Panc1 (cell line): ENCODE measurements around the gene MMP28.

Source experiments
- POLR2AphosphoS5 ChIP-seq: IDR thresholded peaks from 2 replicates; pipeline ENCODE4 v1.6.1; 2012; ENCODE audit warnings: mild to moderate bottlenecking, low read depth, low read length, moderate library complexity
- REST ChIP-seq, 2 experiments: IDR thresholded peaks; 2 replicates each; pipeline ENCODE4 v1.6.1; 2011 to 2012; ENCODE audit warnings: low read depth in 2 of 2, control low read depth in 1 of 2, low read length in 1 of 2, mild to moderate bottlenecking in 1 of 2, moderate library complexity in 1 of 2; ENCODE audit not compliant: insufficient read depth in 1 of 2
- SIN3A ChIP-seq: IDR thresholded peaks from 2 replicates; pipeline ENCODE4 v1.6.1; 2012; ENCODE audit warnings: low read depth, mild to moderate bottlenecking, low read length, moderate library complexity, borderline replicate concordance; ENCODE audit not compliant: insufficient read depth
- TCF7L2 ChIP-seq: IDR thresholded peaks from 2 replicates; pipeline ENCODE4 v1.6.1; 2011; ENCODE audit warnings: mild to moderate bottlenecking, low read depth, low read length, inconsistent platforms
- TF ChIP-seq, protein P1 (sequence below): fragments of 450-650 bp; IDR thresholded peaks from 2 replicates; pipeline ENCODE4 v1.5.1; 2017; ENCODE audit warnings: mild to moderate bottlenecking

DNA sequence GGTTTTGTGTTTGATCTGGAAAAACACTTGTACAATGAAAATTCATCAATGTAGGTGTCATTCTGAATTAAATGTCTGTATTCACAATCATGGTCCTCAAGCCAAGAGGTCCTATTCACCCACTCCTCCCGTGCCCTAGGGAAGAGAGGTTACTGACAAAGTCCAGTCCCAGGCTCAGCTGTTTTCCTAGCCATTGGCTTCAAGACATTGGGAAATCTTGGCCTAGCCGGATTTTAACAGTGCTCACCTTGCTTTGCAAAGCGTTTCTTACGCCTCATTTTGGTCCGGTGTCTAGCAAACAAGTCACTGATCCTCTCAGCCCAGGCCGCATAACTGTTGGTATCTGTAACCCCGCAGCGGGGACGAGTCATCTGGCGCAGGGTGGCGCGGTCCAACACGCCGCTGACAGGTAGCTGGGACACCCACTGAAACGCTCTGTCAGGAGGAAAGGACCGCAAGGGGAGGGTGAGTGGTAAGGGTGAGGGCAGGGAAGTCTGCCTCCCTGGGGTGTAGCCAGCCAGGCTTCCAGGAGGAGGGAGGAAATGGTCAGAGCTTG, 16.7 kb downstream of the MMP28 start:
- no peak for TF ChIP-seq POLR2AphosphoS5
- TF ChIP-seq, protein P1, sequence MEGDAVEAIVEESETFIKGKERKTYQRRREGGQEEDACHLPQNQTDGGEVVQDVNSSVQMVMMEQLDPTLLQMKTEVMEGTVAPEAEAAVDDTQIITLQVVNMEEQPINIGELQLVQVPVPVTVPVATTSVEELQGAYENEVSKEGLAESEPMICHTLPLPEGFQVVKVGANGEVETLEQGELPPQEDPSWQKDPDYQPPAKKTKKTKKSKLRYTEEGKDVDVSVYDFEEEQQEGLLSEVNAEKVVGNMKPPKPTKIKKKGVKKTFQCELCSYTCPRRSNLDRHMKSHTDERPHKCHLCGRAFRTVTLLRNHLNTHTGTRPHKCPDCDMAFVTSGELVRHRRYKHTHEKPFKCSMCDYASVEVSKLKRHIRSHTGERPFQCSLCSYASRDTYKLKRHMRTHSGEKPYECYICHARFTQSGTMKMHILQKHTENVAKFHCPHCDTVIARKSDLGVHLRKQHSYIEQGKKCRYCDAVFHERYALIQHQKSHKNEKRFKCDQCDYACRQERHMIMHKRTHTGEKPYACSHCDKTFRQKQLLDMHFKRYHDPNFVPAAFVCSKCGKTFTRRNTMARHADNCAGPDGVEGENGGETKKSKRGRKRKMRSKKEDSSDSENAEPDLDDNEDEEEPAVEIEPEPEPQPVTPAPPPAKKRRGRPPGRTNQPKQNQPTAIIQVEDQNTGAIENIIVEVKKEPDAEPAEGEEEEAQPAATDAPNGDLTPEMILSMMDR = no peak
- no peak for TF ChIP-seq REST (IDR thresholded peaks at IDR 0.05; ENCODE audit: insufficient read depth in 1 of 2, low read depth in 2 of 2, low read length in 1 of 2)
- no peak for TF ChIP-seq SIN3A
- no peak for TF ChIP-seq TCF7L2
